ENCODE measurements around the gene PSAPL1. TPM values are rescaled to one million over a fixed set of nuclear protein-coding genes. Genes with fewer than 3 reads are reported as not detected.

The PSAPL1 gene
- polyA plus RNA-seq, 1 experiment = not detected

- no peak for DNase-seq (ENCODE audit: low read depth)
- POLR2A ChIA-PET = no interaction called here
These were observed 37.3 kb downstream of the PSAPL1 start for GRCh38 chr4:7397206-7398103.

GRCh38 chr4:7396186-7396910, 38.4 kb downstream of the PSAPL1 start:
- ChIA-PET CTCF (interaction anchor here (1.0 kb wide), 1 partner anchor 60 kb away, joined by 4 read pairs; no protein-coding TSS in a partner anchor), POLR2A (no interaction called here)
- no peak for TF ChIP-seq CTCF (IDR thresholded peaks at IDR 0.05; ENCODE audit: insufficient read depth, low read depth, low read length)
- Histone ChIP-seq H3K4me3 (ENCODE audit: low read depth, low read length) (no peak overlapping the region), H3K36me3 (ENCODE audit: control insufficient read depth, insufficient read depth, low read length) (no peaks in the 10 kb centered on the region), H3K27me3 (ENCODE audit: control insufficient read depth, insufficient read depth, low read length) (peaks cover 7% of the 10 kb centered on the region)
- DNase-seq (ENCODE audit: low read depth) = no peak

More at GRCh38 chr4:7397206-7398103, 37.3 kb downstream of the PSAPL1 start:
- H3K36me3 ChIP-seq (ENCODE audit: control insufficient read depth, insufficient read depth, low read length) = no peaks in the 10 kb centered on the region
- H3K4me3 ChIP-seq (ENCODE audit: low read depth, low read length) = no peak overlapping the region
- CTCF ChIA-PET = interaction anchor here (1.0 kb wide), 1 partner anchor 61 kb away, joined by 4 read pairs; no protein-coding TSS in a partner anchor
- no peak for TF ChIP-seq CTCF (IDR thresholded peaks at IDR 0.05; ENCODE audit: insufficient read depth, low read depth, low read length)
- H3K27me3 ChIP-seq (ENCODE audit: control insufficient read depth, insufficient read depth, low read length) = peaks cover 7% of the 10 kb centered on the region

- no peak overlapping the region for H3K4me3 ChIP-seq (ENCODE audit: low read depth, low read length)
- no peaks in the 10 kb centered on the region for H3K36me3 ChIP-seq (ENCODE audit: control insufficient read depth, insufficient read depth, low read length)
- POLR2A ChIA-PET = interaction anchor here (0.6 kb wide), 1 partner anchor 127 kb away, joined by 4 read pairs; no protein-coding TSS in a partner anchor
- peaks cover 7% of the 10 kb centered on the region for H3K27me3 ChIP-seq (ENCODE audit: control insufficient read depth, insufficient read depth, low read length)
- CTCF ChIA-PET = no interaction called here
- TF ChIP-seq CTCF (IDR thresholded peaks at IDR 0.05; ENCODE audit: insufficient read depth, low read depth, low read length) = no peak
- DNase-seq (ENCODE audit: low read depth) = no peak
These were observed 39.1 kb downstream of the PSAPL1 start for GRCh38 chr4:7395645-7396044.

GRCh38 chr4:7394681-7395451, 39.9 kb downstream of the PSAPL1 start:
- CTCF ChIA-PET = no interaction called here
- POLR2A ChIA-PET = interaction anchor here (0.6 kb wide), 1 partner anchor 127 kb away, joined by 4 read pairs; no protein-coding TSS in a partner anchor
- no peak for TF ChIP-seq CTCF (IDR thresholded peaks at IDR 0.05; ENCODE audit: insufficient read depth, low read depth, low read length)
- no peak for DNase-seq (ENCODE audit: low read depth)
- Histone ChIP-seq H3K36me3 (ENCODE audit: control insufficient read depth, insufficient read depth, low read length) (no peaks in the 10 kb centered on the region), H3K4me3 (ENCODE audit: low read depth, low read length) (no peak overlapping the region), H3K27me3 (ENCODE audit: control insufficient read depth, insufficient read depth, low read length) (peaks cover 7% of the 10 kb centered on the region)

All from BJ (cell line).